GM12878 (cell line): Measurements from ENCODE around the gene GTF2IRD1. TPM values are rescaled to one million over a fixed set of nuclear protein-coding genes. Genes with fewer than 3 reads are reported as not detected.

Experiments used
- ATAC-seq: fragments of 200-7000 bp; cut with Tn5 transposase; 3 replicates; pipeline ENCODE4 v1.9.1; 2020; ENCODE audit warnings: mild to moderate bottlenecking, moderate library complexity
- BruUV-seq: library from RNA; stranded (reverse); fragments of 400-500 nt; replicated peaks from 2 replicates; lab custom pipeline; 2021; lab: Mats Ljungman, UMichigan
- CTCF ChIA-PET: fragments of 300-600 bp; sonication (Branson Sonifier 250); formaldehyde crosslinking; extraction: SDS; loops from one replicate; lab custom pipeline; 2021; ENCODE audit warnings: inconsistent platforms; lab: Yijun Ruan, JAX
- POLR2A ChIA-PET: fragments of 350-600 bp; formaldehyde crosslinking; extraction: SDS; loops from one replicate; lab custom pipeline; 2021; ENCODE audit warnings: inconsistent platforms; lab: Charles Lee
- RAD21 ChIA-PET: fragments of 300-600 bp; sonication (Branson Sonifier 250); formaldehyde crosslinking; loops from one replicate; lab custom pipeline; 2023; ENCODE audit warnings: antibody characterized with exemption; ENCODE audit not compliant: unreplicated experiment; lab: Charles Lee
- SMC1A ChIA-PET: fragments of 300-600 bp; sonication (Branson Sonifier 250); formaldehyde crosslinking; loops from one replicate; lab custom pipeline; 2023; ENCODE audit not compliant: unreplicated experiment, uncharacterized antibody; lab: Charles Lee
- DNase-seq: peaks from one replicate; pipeline ENCODE4 v3.0.0-alpha.2; 2011; ENCODE audit warnings: low read depth, low spot score
- FAIRE-seq: peaks from 3 replicates; lab custom pipeline; 2011; peaks lifted over from hg19 to GRCh38; lab: Jason Lieb, UNC
- H2AFZ ChIP-seq: 2 replicates; pipeline ENCODE4 v1.6.0; 2011; ENCODE audit warnings: low read depth, low read length, control low read depth; ENCODE audit not compliant: control insufficient read depth
- H3K27ac ChIP-seq: 2 replicates; pipeline ENCODE4 v1.5.1; 2011; ENCODE audit warnings: control low read depth; ENCODE audit not compliant: control insufficient read depth, insufficient read depth
- H3K27me3 ChIP-seq, 2 experiments: replicated peaks in 1 of 2; 2 replicates each; pipeline versions ENCODE4 v1.6.0 to v1.6.1; 2011; ENCODE audit warnings: low read length in 1 of 2; ENCODE audit not compliant: control insufficient read depth in 2 of 2, insufficient read depth in 2 of 2
- H3K36me3 ChIP-seq, 2 experiments: 2 replicates each; pipeline ENCODE4 v1.5.1; 2011; ENCODE audit warnings: low read length in 1 of 2; ENCODE audit not compliant: control insufficient read depth in 2 of 2, insufficient read depth in 2 of 2
- H3K4me1 ChIP-seq: 2 replicates; pipeline ENCODE4 v1.6.1; 2011; ENCODE audit warnings: mild to moderate bottlenecking, low read length, moderate library complexity, mixed read lengths; ENCODE audit not compliant: control insufficient read depth, insufficient read depth
- H3K4me2 ChIP-seq: 2 replicates; pipeline ENCODE4 v1.6.0; 2011; ENCODE audit warnings: control low read depth; ENCODE audit not compliant: control insufficient read depth, insufficient read depth
- H3K4me3 ChIP-seq: fragments of 200-600 bp; sonication (generic); 2 replicates; pipeline ENCODE4 v1.5.1; 2016
- H3K79me2 ChIP-seq: 2 replicates; pipeline ENCODE4 v1.6.0; 2011; ENCODE audit warnings: low read length; ENCODE audit not compliant: control insufficient read depth, insufficient read depth
- H3K9ac ChIP-seq: 2 replicates; pipeline ENCODE4 v1.8.0; 2011; ENCODE audit warnings: low read length, control low read depth, mixed read lengths; ENCODE audit not compliant: control insufficient read depth, insufficient read depth
- H3K9me3 ChIP-seq: replicated peaks from 3 replicates; pipeline ENCODE4 v1.5.1; 2011; ENCODE audit warnings: mild to moderate bottlenecking, low read length; ENCODE audit not compliant: control insufficient read depth, insufficient read depth
- H4K20me1 ChIP-seq: 2 replicates; pipeline ENCODE4 v1.6.0; 2011; ENCODE audit not compliant: control insufficient read depth, insufficient read depth
- EED ChIP-seq: sonication (generic); IDR thresholded peaks from 2 replicates; pipeline ENCODE4 v1.6.1; 2016; ENCODE audit warnings: antibody characterized with exemption, low read depth
- EGR1 ChIP-seq, 2 experiments: IDR thresholded peaks; 1 replicate in 1 of 2; 2 replicates in 1 of 2; pipeline ENCODE4 v1.6.1; 2011 to 2012; ENCODE audit warnings: low read depth in 2 of 2, low read length in 2 of 2, borderline replicate concordance in 1 of 2, mild to moderate bottlenecking in 1 of 2, moderate library complexity in 1 of 2
- LARP7 ChIP-seq: fragments of 450-650 bp; IDR thresholded peaks from 2 replicates; pipeline ENCODE4 v1.6.1; 2017; ENCODE audit warnings: mild to moderate bottlenecking
- MTA2 ChIP-seq: fragments of 450-650 bp; IDR thresholded peaks from 2 replicates; pipeline ENCODE4 v1.6.1; 2016; ENCODE audit warnings: low read depth, mild to moderate bottlenecking, moderate library complexity
- NFYA ChIP-seq: IDR thresholded peaks from 2 replicates; pipeline ENCODE4 v1.6.1; 2011; ENCODE audit warnings: low read depth, mild to moderate bottlenecking, low read length, improper control_type of control experiment, borderline replicate concordance
- TAF1 ChIP-seq: IDR thresholded peaks from 2 replicates; pipeline ENCODE4 v1.6.1; 2011; ENCODE audit warnings: mild to moderate bottlenecking, low read depth, low read length, borderline replicate concordance
- WGBS: methylation state at CpG from one replicate; pipeline ENCODE4 v1.1.6; 2016; ENCODE audit warnings: low lambda C conversion rate; ENCODE audit not compliant: insufficient replicate concordance, insufficient coverage; ENCODE audit errors: missing lambda C conversion rate; 5-methylcytosine and 5-hydroxymethylcytosine counted together
- in situ Hi-C: fragments of 300-500 bp; cut with MboI; formaldehyde crosslinking; loops from 9 replicates; pipeline ENCODE4 v1.14.3; 2018; ENCODE audit warnings: mixed read lengths
- intact Hi-C: fragments of 100-400 bp; cut with micrococcal nuclease; formaldehyde crosslinking; loops from one replicate; pipeline ENCODE4 v1.14.2; 2022; ENCODE audit not compliant: unreplicated experiment
- polyA plus RNA-seq, 11 experiments: library from polyadenylated mRNA; depleted of rRNA in 4 of 11; unstranded in 6 of 11; stranded (reverse) in 5 of 11; fragments of >200 nt; fragmentation: Nextera tagmentation in 4 of 11; fragmentation: Illumina TruSeq in 1 of 11; extraction: Ambion mirVana in 4 of 11; extraction: Trizol in 1 of 11; gene quantifications; 1 replicate in 1 of 11; 2 replicates in 10 of 11; pipeline versions ENCODE4 v1.2.1 to v1.2.3, GENCODE V29; 2011 to 2016; ENCODE audit warnings: inconsistent platforms in 2 of 11, missing spikeins in 2 of 11, low read depth in 1 of 11
- total RNA-seq, 4 experiments: library from RNA; depleted of rRNA in 3 of 4; stranded (reverse); fragments of >200 nt in 3 of 4; fragmentation: Illumina TruSeq in 1 of 4; extraction: Trizol in 1 of 4; gene quantifications; 2 replicates each; pipeline versions ENCODE4 v1.2.1 to v1.2.3, GENCODE V29; 2013 to 2021
- TF ChIP-seq, protein P1 (sequence below): IDR thresholded peaks from 2 replicates; pipeline ENCODE4 v1.6.1; 2012; ENCODE audit warnings: low read length, inconsistent platforms
- TF ChIP-seq, protein P2 (sequence below): fragments of 450-650 bp; IDR thresholded peaks from 2 replicates; pipeline ENCODE4 v1.6.1; 2017; ENCODE audit warnings: mild to moderate bottlenecking, moderate library complexity
- TF ChIP-seq, protein P3 (sequence below): fragments of 450-650 bp; IDR thresholded peaks from 2 replicates; pipeline ENCODE4 v1.6.1; 2017; ENCODE audit warnings: mild to moderate bottlenecking

The GTF2IRD1 gene
- total and polyA plus RNA-seq, 10 of the 15 experiments (the other 5 are each of a cell fraction or from before 2014, with no cell fraction given) = 0.48 to 3.0 (median 1.3) TPM

DNA sequence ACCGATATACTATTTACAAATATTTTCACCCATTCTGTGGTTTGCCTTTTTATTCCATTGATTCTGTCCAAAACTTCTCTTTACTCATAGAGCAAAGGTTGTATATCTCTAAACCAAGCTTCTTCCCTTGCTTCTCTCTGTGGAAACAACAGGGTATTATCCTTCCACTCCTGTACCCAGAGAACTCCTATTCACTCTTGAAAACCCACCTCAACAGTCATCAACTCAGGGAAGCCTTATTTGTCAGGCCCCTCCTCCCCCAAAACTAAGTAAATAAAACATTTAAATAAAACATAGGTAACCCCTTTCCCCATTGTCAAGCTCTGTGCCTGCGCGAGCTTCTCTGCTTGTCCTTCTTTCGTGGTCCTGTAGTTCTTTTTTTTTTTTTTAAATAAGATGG, 44.6 kb downstream of the GTF2IRD1 start:
- ATAC-seq (no peak), FAIRE-seq (no peak), DNase-seq (no peak)
- RAD21 ChIA-PET = no interaction called here
- Histone ChIP-seq H3K9ac (no peak overlapping the region), H3K4me3 (no peak overlapping the region), H3K9me3 (no peaks in the 10 kb centered on the region; the same call in 2 of the 3 replicates), H3K27me3 (no peaks in the 10 kb centered on the region), H3K4me2 (no peak overlapping the region), H3K36me3 (no peaks in the 10 kb centered on the region), H3K4me1 (no peaks in the 10 kb centered on the region), H3K27ac (no peak overlapping the region), H4K20me1 (no peaks in the 10 kb centered on the region), H3K79me2 (no peaks in the 10 kb centered on the region), H2AFZ (no peak overlapping the region)
- intact Hi-C loops (no loop called here), in situ Hi-C loops (no loop called here)
- SMC1A ChIA-PET = no interaction called here
- no TSS peak for BruUV-seq
- TF ChIP-seq, protein P1, sequence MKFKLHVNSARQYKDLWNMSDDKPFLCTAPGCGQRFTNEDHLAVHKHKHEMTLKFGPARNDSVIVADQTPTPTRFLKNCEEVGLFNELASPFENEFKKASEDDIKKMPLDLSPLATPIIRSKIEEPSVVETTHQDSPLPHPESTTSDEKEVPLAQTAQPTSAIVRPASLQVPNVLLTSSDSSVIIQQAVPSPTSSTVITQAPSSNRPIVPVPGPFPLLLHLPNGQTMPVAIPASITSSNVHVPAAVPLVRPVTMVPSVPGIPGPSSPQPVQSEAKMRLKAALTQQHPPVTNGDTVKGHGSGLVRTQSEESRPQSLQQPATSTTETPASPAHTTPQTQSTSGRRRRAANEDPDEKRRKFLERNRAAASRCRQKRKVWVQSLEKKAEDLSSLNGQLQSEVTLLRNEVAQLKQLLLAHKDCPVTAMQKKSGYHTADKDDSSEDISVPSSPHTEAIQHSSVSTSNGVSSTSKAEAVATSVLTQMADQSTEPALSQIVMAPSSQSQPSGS = no peak
- TF ChIP-seq, protein P2, sequence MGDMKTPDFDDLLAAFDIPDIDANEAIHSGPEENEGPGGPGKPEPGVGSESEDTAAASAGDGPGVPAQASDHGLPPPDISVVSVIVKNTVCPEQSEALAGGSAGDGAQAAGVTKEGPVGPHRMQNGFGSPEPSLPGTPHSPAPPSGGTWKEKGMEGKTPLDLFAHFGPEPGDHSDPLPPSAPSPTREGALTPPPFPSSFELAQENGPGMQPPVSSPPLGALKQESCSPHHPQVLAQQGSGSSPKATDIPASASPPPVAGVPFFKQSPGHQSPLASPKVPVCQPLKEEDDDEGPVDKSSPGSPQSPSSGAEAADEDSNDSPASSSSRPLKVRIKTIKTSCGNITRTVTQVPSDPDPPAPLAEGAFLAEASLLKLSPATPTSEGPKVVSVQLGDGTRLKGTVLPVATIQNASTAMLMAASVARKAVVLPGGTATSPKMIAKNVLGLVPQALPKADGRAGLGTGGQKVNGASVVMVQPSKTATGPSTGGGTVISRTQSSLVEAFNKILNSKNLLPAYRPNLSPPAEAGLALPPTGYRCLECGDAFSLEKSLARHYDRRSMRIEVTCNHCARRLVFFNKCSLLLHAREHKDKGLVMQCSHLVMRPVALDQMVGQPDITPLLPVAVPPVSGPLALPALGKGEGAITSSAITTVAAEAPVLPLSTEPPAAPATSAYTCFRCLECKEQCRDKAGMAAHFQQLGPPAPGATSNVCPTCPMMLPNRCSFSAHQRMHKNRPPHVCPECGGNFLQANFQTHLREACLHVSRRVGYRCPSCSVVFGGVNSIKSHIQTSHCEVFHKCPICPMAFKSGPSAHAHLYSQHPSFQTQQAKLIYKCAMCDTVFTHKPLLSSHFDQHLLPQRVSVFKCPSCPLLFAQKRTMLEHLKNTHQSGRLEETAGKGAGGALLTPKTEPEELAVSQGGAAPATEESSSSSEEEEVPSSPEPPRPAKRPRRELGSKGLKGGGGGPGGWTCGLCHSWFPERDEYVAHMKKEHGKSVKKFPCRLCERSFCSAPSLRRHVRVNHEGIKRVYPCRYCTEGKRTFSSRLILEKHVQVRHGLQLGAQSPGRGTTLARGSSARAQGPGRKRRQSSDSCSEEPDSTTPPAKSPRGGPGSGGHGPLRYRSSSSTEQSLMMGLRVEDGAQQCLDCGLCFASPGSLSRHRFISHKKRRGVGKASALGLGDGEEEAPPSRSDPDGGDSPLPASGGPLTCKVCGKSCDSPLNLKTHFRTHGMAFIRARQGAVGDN = no peak
- TF ChIP-seq TAF1 (no peak), EED (no peak), EGR1 (IDR thresholded peaks at IDR 0.05; ENCODE audit: borderline replicate concordance in 1 of 2, low read depth in 2 of 2, low read length in 2 of 2) (no peak), NFYA (no peak), LARP7 (no peak), MTA2 (no peak)
- TF ChIP-seq, protein P3, sequence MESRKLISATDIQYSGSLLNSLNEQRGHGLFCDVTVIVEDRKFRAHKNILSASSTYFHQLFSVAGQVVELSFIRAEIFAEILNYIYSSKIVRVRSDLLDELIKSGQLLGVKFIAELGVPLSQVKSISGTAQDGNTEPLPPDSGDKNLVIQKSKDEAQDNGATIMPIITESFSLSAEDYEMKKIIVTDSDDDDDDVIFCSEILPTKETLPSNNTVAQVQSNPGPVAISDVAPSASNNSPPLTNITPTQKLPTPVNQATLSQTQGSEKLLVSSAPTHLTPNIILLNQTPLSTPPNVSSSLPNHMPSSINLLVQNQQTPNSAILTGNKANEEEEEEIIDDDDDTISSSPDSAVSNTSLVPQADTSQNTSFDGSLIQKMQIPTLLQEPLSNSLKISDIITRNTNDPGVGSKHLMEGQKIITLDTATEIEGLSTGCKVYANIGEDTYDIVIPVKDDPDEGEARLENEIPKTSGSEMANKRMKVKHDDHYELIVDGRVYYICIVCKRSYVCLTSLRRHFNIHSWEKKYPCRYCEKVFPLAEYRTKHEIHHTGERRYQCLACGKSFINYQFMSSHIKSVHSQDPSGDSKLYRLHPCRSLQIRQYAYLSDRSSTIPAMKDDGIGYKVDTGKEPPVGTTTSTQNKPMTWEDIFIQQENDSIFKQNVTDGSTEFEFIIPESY = no peak
- CTCF ChIA-PET = no interaction called here
- POLR2A ChIA-PET = no interaction called here
- 77% methylated on average over 4 of the region's 4 CpGs for WGBS
